Astrocyte of the cerebellum (primary cell): ENCODE data around the gene SLC6A8.
A peak's percentile ranks its signal among the peaks of the same experiment; 100 is the strongest.

Experiments used
- DNase-seq: peaks from one replicate; pipeline ENCODE4 v3.0.0-alpha.2; 2011; ENCODE audit warnings: low read depth
- H3K4me3 ChIP-seq: 2 replicates; pipeline ENCODE4 v1.5.1; 2011; ENCODE audit warnings: mild to moderate bottlenecking, low read depth, low read length, moderate library complexity
- in situ Hi-C: cut with HindIII; loops from 2 replicates; pipeline ENCODE4 v1.10.0; 2017; ENCODE audit warnings: low sequenced_read_pairs
- TF ChIP-seq, protein P1 (sequence below): IDR thresholded peaks from 2 replicates; pipeline ENCODE4 v1.5.1; 2012; ENCODE audit warnings: low read length, low read depth, moderate library complexity, mild to moderate bottlenecking; ENCODE audit errors: missing control alignments

Gene SLC6A8

DNA sequence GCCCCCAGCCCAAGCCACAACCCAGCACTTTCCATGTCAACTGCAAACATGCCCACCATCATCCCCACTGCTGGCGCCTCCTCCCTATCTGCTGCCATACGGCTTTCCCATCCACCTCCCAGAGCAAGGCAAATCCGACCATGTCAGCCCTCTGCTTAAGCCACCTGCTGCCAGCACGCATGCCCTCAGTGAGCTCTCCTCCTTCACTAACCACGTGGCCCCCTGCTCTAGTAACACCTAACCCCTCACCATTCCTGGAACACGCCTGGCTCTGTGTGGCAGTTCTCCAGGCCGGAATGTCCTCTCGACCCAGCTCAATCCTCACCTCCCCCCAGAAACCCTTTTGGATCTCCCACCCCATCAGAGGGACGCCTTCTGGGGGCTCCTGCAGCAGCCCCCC, 19.1 kb downstream of the SLC6A8 start:
- no peak overlapping the region for H3K4me3 ChIP-seq
- in situ Hi-C loops = no loop called here
- DNase-seq = no peak
- TF ChIP-seq, protein P1, sequence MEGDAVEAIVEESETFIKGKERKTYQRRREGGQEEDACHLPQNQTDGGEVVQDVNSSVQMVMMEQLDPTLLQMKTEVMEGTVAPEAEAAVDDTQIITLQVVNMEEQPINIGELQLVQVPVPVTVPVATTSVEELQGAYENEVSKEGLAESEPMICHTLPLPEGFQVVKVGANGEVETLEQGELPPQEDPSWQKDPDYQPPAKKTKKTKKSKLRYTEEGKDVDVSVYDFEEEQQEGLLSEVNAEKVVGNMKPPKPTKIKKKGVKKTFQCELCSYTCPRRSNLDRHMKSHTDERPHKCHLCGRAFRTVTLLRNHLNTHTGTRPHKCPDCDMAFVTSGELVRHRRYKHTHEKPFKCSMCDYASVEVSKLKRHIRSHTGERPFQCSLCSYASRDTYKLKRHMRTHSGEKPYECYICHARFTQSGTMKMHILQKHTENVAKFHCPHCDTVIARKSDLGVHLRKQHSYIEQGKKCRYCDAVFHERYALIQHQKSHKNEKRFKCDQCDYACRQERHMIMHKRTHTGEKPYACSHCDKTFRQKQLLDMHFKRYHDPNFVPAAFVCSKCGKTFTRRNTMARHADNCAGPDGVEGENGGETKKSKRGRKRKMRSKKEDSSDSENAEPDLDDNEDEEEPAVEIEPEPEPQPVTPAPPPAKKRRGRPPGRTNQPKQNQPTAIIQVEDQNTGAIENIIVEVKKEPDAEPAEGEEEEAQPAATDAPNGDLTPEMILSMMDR = no peak

DNA sequence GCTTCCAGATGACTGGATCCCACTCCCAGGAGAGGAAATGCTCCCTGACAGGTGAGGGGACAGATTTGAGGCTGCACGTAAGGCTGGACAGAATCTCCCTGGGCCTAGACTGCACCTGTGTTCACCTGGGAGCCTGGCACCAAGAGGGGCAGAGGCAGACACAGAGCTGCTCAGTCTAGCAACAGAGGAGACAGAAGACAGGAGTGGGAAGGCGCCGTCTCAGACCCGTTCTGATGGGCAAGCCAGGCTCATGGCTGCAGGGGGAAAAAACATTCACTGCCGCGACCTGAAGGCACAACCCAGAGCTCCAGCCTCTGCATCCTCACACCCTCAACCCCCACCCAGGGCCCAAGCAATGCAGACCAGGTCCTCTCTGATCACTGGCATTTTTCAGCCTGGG, 19.7 kb downstream of the SLC6A8 start:
- TF ChIP-seq, protein P1 = no peak
- no peak for DNase-seq
- in situ Hi-C loops = no loop called here

GRCh38 chrX:153708415-153708814, 20.7 kb downstream of the SLC6A8 start:
- in situ Hi-C loops = no loop called here
- H3K4me3 ChIP-seq = no peak overlapping the region
- TF ChIP-seq, protein P1 = peak; percentile 64
- peak; percentile 45 for DNase-seq

More for the DNA sequence above, 19.7 kb downstream of the SLC6A8 start:
- H3K4me3 ChIP-seq = no peak overlapping the region

DNA sequence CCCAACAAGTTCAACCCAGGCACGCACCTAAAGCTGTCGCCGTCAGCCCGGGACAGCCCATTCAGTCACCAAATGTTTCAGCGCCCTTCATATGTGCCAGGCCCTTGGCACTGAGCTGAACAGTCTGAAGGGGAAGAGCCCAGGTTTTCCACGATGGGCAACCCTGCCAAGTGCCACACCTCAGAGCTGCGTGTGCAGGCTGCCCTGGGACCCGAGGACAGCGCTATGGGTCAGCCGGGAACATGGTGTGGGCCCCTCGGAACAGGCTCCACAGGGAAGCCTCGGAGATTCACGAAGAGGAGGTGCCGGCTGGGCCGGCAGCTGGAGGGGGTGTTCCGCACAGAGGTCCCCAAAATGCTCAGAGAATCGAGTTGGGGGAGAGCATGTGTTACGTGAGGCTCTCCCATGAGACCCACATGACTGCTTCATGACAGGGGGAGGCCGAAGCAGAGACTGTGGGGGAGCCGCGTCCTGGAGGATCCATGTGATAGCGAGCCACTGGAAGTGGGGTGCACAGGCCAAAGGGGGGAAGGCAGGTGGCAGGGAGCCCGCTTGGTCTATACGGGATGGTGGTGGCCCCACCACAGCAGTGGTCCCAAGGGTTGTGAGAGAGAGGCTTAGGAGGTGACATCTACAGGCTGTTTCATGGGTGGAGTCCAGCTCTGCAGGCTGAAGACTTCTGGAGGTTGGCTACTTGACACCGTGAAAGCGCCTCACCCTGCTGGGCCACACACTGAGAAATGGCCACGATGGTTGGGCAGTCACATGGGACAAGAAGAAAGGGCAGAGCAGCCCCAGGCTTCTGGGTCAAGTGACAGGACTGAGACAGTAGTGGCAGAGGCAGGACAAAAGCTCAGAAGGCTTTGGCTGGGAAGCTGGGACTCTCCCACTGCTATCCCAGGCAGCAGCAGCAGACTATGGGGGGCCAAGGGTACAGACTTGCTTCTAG, 22.3 kb downstream of the SLC6A8 start:
- TF ChIP-seq, protein P1 = no peak
- in situ Hi-C loops = no loop called here
- H3K4me3 ChIP-seq = no peak overlapping the region
- DNase-seq = no peak

DNA sequence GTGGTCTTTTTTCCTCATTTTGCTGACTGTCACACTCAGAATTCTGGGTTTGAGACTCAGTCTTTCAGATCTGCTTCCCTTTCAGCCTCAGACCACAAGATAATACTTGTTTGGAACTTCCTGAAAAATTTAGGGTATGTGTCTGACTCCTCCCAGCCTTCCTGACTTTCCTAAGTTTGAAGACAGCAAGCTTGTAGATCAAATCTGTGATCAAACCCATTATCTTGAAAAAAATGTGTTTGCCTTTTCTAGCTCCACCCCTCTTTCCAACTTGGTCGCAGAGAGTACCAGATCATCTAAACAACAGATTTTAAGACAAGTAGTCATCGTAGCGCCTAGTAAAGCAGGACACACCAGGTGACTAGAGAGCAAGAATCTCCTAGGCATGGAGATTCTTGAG, 26.5 kb downstream of the SLC6A8 start:
- in situ Hi-C loops = no loop called here
- no peak overlapping the region for H3K4me3 ChIP-seq
- DNase-seq = no peak
- TF ChIP-seq, protein P1 = no peak

DNA sequence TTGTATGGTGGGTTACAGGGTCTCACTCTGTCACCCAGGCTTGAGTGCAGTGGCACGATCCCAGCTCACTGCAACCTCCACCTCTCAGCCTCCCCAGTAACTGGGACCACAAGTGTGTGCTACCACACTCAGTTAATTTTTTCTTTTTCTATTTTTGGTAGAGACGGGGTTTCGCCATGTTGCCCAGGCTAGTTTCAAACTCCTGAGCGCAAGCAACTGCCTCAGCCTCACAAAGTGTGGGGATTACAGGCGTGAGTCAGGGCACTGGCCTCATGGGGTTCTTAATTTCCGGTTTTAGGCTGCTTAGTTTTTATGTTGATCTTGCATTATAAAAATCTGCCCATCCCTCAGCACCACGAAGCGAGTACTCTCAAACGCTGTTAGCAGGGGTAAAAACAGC, 29.7 kb downstream of the SLC6A8 start:
- TF ChIP-seq, protein P1 = no peak
- in situ Hi-C loops = no loop called here
- DNase-seq = no peak
- no peak overlapping the region for H3K4me3 ChIP-seq
